ENCODE data around the gene MSH5.
A peak's percentile ranks its signal among the peaks of the same experiment; 100 is the strongest.

Gene MSH5

DNA sequence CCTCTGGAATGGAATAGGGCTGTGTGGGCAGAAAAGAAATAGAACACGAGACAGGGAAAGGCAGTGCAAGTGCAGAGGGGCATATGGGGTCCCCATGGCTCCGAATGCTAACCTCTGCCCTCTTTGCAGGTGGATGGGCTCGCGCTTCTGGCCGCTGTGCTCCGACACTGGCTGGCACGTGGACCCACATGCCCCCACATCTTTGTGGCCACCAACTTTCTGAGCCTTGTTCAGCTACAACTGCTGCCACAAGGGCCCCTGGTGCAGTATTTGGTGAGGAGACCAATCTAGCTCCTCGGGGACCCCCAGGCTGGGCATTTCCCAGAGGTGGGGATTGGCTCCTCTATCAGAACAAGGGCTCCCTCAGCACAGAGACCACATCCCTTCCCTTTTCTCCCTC lies 21.5 kb downstream of the MSH5 start:
- DNase-seq: no peak

DNA sequence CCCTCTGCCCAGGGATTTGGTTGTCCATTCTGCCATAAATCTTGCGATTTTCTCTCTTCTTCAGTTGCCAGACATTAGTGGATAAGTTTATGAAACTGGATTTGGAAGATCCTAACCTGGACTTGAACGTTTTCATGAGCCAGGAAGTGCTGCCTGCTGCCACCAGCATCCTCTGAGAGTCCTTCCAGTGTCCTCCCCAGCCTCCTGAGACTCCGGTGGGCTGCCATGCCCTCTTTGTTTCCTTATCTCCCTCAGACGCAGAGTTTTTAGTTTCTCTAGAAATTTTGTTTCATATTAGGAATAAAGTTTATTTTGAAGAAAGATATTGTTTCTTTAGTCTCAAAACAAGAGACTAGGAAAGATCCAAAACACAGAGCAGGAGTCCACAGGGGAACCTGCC lies 22.6 kb downstream of the MSH5 start, which contains the start of gene SAPCD1:
Gene SAPCD1, plus strand, starts transcription at position 301 of the 400 bp plus-strand sequence. CDS start 399 bp downstream, outside the sequence.
- DNase-seq: no peak

DNA sequence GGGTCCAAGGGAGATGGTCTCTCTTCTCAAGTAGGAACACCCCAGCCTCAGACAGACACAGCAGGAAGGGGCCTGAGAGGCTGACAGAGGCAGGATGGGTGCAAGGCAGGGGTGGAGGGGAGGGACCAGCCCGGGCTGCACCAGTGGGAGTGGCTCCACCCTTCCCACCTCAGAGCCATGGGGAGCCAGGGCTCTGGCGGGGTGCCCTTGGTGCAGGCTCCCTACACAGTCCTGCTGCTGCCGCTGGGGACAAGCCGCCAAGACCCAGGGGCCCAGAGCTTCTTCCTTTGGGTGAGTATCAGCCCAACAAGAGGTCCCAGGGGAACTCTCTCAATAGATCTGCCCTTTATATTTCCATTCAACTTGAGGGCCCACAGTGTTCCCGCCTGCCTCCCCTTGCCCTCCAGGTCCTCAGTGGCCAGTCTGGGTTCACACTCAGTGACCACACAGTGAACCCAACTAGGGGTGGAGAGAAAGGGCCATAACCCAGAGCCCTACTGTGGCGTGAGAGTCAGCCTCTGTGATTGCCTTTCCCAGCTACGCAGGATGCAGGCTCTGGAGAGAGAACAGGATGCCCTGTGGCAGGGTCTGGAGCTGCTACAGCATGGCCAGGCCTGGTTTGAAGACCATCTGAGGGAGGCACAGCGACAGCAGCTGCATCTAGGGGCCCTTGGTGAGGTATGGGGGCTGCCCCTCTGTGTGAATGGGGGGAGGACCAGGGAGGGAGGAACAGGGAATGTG lies 23.2 kb downstream of the MSH5 start:
- DNase-seq: no peak

GRCh38 chr6:31763619-31763940 lies 23.8 kb downstream of the MSH5 start:
- DNase-seq: no peak

DNA sequence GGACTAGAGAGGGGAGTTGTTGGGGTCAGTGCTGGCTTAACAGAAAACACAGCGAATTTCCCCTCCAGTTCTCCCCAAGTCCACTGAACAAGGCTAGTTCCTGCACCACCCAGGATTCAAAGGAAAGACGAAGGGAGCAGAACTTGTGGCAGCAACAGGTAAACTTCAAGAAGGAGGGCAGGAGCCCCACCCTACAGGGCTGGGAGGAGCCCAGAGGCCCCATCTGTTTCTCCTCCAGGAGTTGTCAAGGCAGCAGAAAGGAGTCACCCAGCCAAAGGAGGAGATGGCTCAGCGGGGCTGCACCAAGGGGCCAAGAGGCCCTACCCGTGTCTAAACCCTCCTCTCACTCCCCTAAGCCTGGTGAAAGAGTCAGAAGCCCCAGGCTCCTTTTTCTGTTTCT lies 24.4 kb downstream of the MSH5 start:
- no peak for DNase-seq

GRCh38 chr6:31765559-31765909 lies 25.7 kb downstream of the MSH5 start:
- no peak for DNase-seq

GRCh38 chr6:31765910-31766794 lies 26.3 kb downstream of the MSH5 start:
- no peak for DNase-seq

DNA sequence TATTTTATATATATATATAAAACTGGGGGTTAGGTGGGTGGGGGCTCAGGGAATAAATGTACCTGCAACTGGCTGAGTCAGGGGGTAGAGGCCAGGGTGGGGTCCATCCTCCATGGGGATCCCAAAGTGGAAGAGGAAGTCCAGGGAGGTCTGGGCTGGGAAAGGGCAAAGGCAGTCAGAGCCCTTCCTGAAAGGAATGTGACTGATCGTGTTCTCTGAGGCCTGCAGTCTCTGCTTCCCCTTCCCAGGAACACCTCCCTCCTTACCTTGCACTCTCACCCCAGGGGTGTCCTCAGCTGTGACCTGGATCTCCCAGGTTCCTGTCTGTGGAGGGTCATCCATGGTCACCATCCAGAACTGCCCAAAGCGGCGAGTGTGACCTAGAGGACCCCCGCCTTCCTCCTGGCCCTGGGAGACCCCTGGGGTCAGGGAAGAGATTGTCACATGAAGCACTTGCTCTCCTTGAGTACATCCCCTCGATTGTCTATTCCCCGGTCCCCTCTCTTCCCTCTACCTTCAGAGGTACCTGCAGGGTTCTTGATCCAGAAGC lies 27.4 kb downstream of the MSH5 start:
- no peak for DNase-seq

- no peak for DNase-seq
These were observed 28.8 kb downstream of the MSH5 start for GRCh38 chr6:31768363-31769257.

DNA sequence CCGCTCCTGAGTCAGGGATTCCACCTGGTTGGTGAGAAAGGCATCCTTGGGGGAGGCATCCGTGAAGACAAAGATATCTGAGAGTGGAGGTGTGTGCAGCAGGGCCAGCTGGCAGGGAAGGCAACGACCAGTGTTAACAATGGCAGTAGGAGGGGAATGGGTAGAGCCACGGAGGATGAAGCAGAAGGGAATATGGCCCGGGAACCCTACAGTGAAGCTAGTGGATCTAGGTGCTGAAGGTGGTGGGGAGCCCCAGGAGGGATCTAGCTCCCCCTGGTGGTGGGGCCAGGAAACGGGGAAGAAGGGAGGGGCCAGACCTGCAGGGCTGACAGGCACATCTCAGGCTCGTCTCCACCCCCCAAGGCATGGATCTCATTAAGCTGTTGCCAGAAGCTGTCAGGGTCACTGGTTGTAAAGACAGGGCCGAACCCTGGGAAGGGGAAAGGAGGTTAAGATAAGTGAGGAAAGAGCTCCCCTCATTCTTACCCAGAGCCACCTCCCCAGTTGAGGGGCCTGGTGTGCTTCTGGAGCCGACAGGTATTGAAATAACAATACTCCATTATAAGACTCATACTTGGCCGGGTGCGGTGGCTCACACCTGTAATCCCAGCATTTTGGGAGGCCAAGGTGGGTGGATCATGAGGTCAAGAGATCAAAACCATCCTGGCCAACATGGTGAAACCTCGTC lies 30.0 kb downstream of the MSH5 start:
- DNase-seq: peak; percentile 58 to 85 (median 71)

DNA sequence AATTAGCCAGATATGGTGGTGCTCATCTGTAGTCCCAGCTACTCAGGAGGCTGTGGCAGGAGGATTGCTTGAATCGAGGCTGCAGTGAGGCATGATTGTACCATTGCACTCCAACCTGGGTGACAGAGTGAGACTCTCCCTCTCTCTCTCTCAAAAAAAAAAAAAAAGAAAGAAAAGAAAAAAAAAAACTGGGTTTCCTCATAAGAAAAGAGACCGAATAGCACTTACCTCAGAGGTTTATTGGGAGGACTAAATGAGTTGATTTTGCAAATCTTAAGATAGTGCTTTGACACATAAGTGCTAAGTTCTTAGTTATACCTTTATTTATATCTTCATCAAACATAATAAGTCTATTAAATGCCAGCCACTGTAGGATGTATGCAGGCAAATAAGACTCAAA lies 31.1 kb downstream of the MSH5 start:
- no peak for DNase-seq

DNA sequence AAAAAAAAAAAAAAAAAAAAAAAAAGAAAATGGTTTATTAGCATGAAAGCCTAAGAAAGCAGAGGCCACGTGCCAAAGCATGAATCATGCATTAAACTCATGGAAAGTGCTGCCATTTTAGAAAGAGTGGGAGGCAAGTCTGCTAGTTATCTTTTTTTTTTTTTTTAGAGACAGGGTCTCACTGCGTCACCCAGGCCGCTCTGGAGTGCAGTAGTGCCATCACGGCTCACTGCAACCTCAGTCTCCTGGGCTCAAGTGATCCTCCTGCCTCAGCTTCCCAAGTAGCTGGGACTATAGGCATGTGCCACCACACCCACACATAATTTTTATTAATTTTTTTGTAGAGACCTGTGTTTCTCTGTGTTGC lies 32.2 kb downstream of the MSH5 start:
- DNase-seq: no peak

DNA sequence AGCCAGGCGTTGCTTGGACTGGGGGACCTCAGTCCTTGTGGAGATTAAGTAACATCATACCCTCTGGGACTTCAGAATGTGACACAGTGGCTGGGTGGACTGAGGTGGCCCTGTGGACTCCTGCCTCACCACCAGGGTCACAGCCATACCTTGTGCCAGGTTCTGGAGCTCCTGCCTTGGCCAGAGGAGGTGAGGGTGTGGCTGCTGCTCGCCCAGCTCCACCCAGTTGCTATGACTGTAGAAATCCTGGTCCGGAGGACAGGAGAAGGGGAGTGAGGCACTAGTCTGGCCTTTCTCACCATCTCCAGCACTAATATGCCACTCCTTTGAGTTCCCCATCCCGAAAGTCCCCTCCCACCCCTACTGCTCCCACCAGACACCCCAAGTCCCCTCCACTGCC lies 35.4 kb downstream of the MSH5 start:
- DNase-seq: no peak

- DNase-seq: no peak
These were observed 36.1 kb downstream of the MSH5 start for GRCh38 chr6:31775633-31776484.

GRCh38 chr6:31776485-31776988 lies 36.7 kb downstream of the MSH5 start:
- DNase-seq: no peak

DNA sequence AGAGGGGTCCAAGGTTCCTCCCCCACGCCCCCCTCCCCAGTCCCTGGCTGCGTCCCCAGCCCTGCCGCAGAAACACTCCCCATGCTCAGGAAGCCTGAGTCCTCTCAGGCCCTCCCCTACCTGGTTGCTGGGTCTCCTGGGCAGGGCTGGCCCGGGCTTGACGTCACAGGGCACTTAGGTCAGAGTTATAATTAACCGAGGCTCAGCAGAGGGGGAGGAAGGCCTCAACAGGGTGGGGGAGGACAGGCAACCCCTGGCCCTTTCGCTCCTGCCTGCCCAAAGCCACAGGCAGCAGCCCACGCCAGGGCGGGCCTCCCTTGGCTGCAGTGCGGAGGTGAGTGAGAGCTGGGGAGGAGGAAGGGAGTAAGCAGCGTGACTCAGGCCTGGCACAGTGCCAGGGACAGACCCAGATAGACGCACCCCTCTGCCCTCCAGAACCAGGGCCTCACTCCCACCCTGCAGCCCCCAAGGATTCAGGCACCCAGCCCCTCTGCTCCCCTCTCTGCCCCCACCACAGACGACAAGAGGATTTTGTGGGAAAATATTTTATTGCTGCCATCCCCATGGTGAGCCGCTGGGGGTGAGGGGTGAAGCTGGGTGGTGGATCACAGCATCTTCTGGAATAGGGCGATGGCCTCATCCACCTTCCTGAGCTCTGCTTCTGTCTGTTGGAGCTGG lies 37.3 kb downstream of the MSH5 start, which contains the start of gene VWA7:
Gene VWA7, minus strand, starts transcription at position 340 of the 678 bp plus-strand sequence. CDS start 549 bp downstream, outside the sequence.
- peak; percentile 34 to 81 (median 48) for DNase-seq

- no peak for DNase-seq
These were observed 37.9 kb downstream of the MSH5 start for GRCh38 chr6:31777667-31778050.

DNA sequence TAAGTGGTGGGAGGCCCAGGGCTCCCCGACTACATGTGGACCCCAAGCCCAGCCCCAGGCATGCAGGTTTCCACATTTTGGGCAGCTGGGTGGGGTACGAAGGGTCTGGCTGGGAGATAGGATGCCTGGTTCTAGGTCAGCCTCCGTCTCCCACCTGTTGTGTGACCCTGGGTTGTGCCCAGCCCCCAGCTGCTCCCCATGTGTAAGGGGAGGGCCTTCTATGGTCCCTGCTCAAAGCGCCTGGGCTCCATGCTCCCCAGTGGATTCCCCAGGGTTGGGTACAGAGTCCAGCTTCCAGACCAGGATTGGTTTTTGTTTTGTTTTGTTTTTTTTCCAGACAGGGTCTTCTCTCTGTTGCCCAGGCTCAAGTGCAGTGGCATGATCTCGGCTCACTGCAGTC lies 38.4 kb downstream of the MSH5 start:
- no peak for DNase-seq

GRCh38 chr6:31778999-31779885 lies 39.4 kb downstream of the MSH5 start:
- no peak for DNase-seq

Data from T-helper 1 cell (primary cell).